Keratinocyte (primary cell): Measurements from ENCODE around the gene HPS1. TPM values are rescaled to one million over a fixed set of nuclear protein-coding genes. Genes with fewer than 3 reads are reported as not detected.

Source experiments
- DNase-seq: peaks from one replicate; pipeline ENCODE4 v3.0.0-alpha.2; 2011; ENCODE audit warnings: low read depth, missing footprints, low spot score
- FAIRE-seq: peaks from 2 replicates; lab custom pipeline; 2011; peaks lifted over from hg19 to GRCh38; lab: Jason Lieb, UNC
- H2AFZ ChIP-seq: 2 replicates; pipeline ENCODE4 v1.6.0; 2012; ENCODE audit warnings: low read length, control low read depth, inconsistent platforms; ENCODE audit not compliant: control insufficient read depth
- H3K27ac ChIP-seq: 2 replicates; pipeline ENCODE4 v1.5.1; 2011; ENCODE audit warnings: low read length; ENCODE audit not compliant: control insufficient read depth, insufficient read depth
- H3K27me3 ChIP-seq: 3 replicates; pipeline ENCODE4 v1.6.0; 2011; ENCODE audit warnings: low read length; ENCODE audit not compliant: control insufficient read depth, insufficient read depth; ENCODE audit errors: extremely low read depth
- H3K36me3 ChIP-seq, 2 experiments: 2 replicates in 1 of 2; 3 replicates in 1 of 2; pipeline ENCODE4 v1.5.1; 2011; ENCODE audit warnings: low read length in 2 of 2, mild to moderate bottlenecking in 1 of 2; ENCODE audit not compliant: control insufficient read depth in 2 of 2, insufficient read depth in 2 of 2; ENCODE audit errors: extremely low read depth in 1 of 2
- H3K4me1 ChIP-seq: 3 replicates; pipeline ENCODE4 v1.5.1; 2011; ENCODE audit warnings: low read length; ENCODE audit not compliant: control insufficient read depth, insufficient read depth; ENCODE audit errors: extremely low read depth
- H3K4me2 ChIP-seq: 3 replicates; pipeline ENCODE4 v1.6.0; 2011; ENCODE audit warnings: low read depth, low read length; ENCODE audit not compliant: control insufficient read depth, insufficient read depth; ENCODE audit errors: extremely low read depth
- H3K4me3 ChIP-seq, 3 experiments: fragments of 200-600 bp in 1 of 3; sonication (generic) in 1 of 3; 2 replicates in 2 of 3; 3 replicates in 1 of 3; pipeline ENCODE4 v1.5.1; 2011 to 2016; ENCODE audit warnings: low read length in 3 of 3, mild to moderate bottlenecking in 3 of 3, control low read depth in 2 of 3, inconsistent platforms in 1 of 3, low read depth in 1 of 3, mixed read lengths in 1 of 3, mixed run types in 1 of 3, moderate library complexity in 1 of 3; ENCODE audit not compliant: control insufficient read depth in 2 of 3, insufficient read depth in 2 of 3; ENCODE audit errors: extremely low read depth in 1 of 3
- H3K79me2 ChIP-seq: 2 replicates; pipeline ENCODE4 v1.6.0; 2012; ENCODE audit warnings: low read length; ENCODE audit not compliant: control insufficient read depth, insufficient read depth
- H3K9ac ChIP-seq: 3 replicates; pipeline ENCODE4 v1.6.0; 2011; ENCODE audit warnings: low read length; ENCODE audit not compliant: control insufficient read depth, insufficient read depth; ENCODE audit errors: extremely low read depth
- H3K9me1 ChIP-seq: 3 replicates; pipeline ENCODE4 v1.6.0; 2011; ENCODE audit warnings: low read length; ENCODE audit not compliant: control insufficient read depth, insufficient read depth; ENCODE audit errors: extremely low read depth
- H3K9me3 ChIP-seq: 2 replicates; pipeline ENCODE4 v1.5.1; 2012; ENCODE audit warnings: low read depth, low read length; ENCODE audit not compliant: control insufficient read depth
- H4K20me1 ChIP-seq: 3 replicates; pipeline ENCODE4 v1.6.0; 2011; ENCODE audit warnings: low read length; ENCODE audit not compliant: control insufficient read depth, insufficient read depth; ENCODE audit errors: extremely low read depth
- CTCF ChIP-seq, 3 experiments: IDR thresholded peaks in 1 of 3; conservative IDR thresholded peaks in 1 of 3; optimal IDR thresholded peaks in 1 of 3; 2 replicates in 2 of 3; 3 replicates in 1 of 3; pipeline versions ENCODE3 to v1.5.1; 2011; ENCODE audit warnings: low read length in 3 of 3, mild to moderate bottlenecking in 3 of 3, moderate library complexity in 2 of 3, control low read depth in 1 of 3, inconsistent platforms in 1 of 3; ENCODE audit not compliant: insufficient read depth in 2 of 3; ENCODE audit errors: extremely low read depth in 1 of 3
- EZH2 ChIP-seq: IDR thresholded peaks from one replicate; pipeline ENCODE4 v1.6.1; 2012; ENCODE audit warnings: inconsistent platforms, mild to moderate bottlenecking, low read length, moderate library complexity
- dilution Hi-C: fragments of 300-500 bp; cut with MboI; formaldehyde crosslinking; loops from one replicate; pipeline ENCODE4 v1.7.0; 2020; ENCODE audit warnings: low sequenced_read_pairs; ENCODE audit not compliant: extremely low pct_ligation_motif_present
- polyA plus RNA-seq, 5 experiments: library from polyadenylated mRNA; depleted of rRNA in 3 of 5; stranded (reverse) in 3 of 5; stranded (forward) in 1 of 5; unstranded in 1 of 5; fragments of >200 nt; gene quantifications; 1 replicate in 1 of 5; 2 replicates in 3 of 5; 3 replicates in 1 of 5; pipeline versions ENCODE4 v1.2.1 to v1.2.3, GENCODE V29; 2011 to 2012; ENCODE audit warnings: missing spikeins in 2 of 5, low read depth in 1 of 5, low replicate concordance in 1 of 5

HPS1 gene
- polyA plus RNA-seq, 1 donor (not counting 4 experiments of a cell fraction or from before 2014, with no cell fraction given), result 39.4 TPM

DNA sequence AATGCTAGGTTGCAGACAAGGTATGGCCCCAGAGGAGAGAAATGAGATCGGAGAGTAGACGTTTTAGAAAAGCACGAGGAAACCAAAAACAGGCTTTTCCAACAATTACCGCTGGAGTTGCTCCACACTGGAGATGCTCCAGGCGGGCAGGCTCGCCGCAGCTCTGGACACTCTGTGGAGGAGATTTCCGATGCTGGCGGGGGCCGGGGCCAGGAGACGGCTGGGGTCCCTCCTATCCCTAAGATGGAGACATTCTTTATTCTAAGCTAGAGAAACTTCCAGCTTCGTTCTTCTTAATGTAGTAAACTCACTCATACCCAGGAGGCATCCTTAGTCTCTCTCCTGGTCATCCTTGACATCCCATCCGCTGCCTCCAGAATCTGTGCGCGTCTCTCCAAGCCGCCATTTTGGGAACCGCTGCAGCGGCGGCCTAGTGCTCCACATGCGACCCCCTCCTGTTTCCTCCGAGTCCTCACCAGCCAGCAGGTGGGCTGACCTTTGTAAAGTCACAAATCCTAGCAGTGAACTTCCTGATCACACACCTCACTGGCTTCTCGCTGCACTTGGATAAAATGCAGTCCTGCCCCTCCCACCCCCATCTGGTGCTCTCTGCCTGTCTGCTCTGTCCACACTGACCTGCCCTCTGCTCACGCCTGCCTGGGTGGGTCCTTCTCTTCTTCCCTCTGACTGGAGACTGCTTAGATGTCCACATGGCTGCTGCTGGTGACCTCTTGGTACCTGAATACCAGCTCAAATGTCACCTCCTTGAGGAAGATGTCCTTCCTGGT lies 43.6 kb downstream of the HPS1 start:
- H3K4me1 ChIP-seq, result peaks cover 13% of the 10 kb centered on the region
- FAIRE-seq (no peak), DNase-seq (no peak)
- H3K27ac ChIP-seq, result no peak overlapping the region
- TF ChIP-seq EZH2 (no peak), CTCF (optimal IDR thresholded peaks at IDR 0.05 in 1 of 3, IDR thresholded peaks at IDR 0.05 in 1 of 3, conservative IDR thresholded peaks at IDR 0.05 in 1 of 3; ENCODE audit: extremely low read depth in 1 of 3, insufficient read depth in 2 of 3, low read length in 3 of 3) (no peak)
- no peaks in the 10 kb centered on the region for H3K79me2 ChIP-seq
- no peaks in the 10 kb centered on the region for H3K9me3 ChIP-seq
- H3K27me3 ChIP-seq, result no peaks in the 10 kb centered on the region
- no peaks in the 10 kb centered on the region for H3K36me3 ChIP-seq
- no peaks in the 10 kb centered on the region for H4K20me1 ChIP-seq
- no peak overlapping the region for H3K9ac ChIP-seq
- dilution Hi-C loops, result no loop called here
- no peaks in the 10 kb centered on the region for H3K9me1 ChIP-seq
- H3K4me3 ChIP-seq, result no peak overlapping the region
- no peak overlapping the region for H3K4me2 ChIP-seq
- H2AFZ ChIP-seq, result no peak overlapping the region

DNA sequence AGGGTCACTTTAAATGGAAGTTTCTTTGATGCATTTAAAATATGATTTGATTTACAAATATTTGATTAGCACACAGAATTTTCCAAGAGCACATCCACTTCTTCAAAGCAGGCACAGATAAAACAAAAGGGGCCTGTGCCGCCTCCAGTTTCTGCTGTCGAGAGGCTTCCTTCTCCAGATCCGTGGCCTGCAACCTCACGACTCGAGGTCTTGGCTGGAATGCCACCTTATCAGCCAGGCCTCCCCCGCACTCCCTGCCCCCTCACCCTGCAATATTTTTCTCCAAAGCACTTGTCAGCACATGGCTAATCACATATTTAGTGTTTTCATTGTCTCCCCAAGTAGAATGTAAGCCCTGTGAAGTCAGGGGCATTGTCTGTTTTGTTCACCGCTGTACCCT lies 44.3 kb downstream of the HPS1 start:
- Histone ChIP-seq H3K9me1 (no peaks in the 10 kb centered on the region), H3K4me1 (peaks cover 13% of the 10 kb centered on the region), H3K4me2 (no peak overlapping the region), H3K79me2 (no peaks in the 10 kb centered on the region), H3K27ac (no peak overlapping the region), H3K36me3 (no peaks in the 10 kb centered on the region), H3K9me3 (no peaks in the 10 kb centered on the region), H4K20me1 (no peaks in the 10 kb centered on the region), H3K27me3 (no peaks in the 10 kb centered on the region), H2AFZ (no peak overlapping the region), H3K4me3 (no peak overlapping the region), H3K9ac (no peak overlapping the region)
- dilution Hi-C loops, result no loop called here
- FAIRE-seq, result no peak
- no peak for DNase-seq
- TF ChIP-seq EZH2 (no peak), CTCF (optimal IDR thresholded peaks at IDR 0.05 in 1 of 3, IDR thresholded peaks at IDR 0.05 in 1 of 3, conservative IDR thresholded peaks at IDR 0.05 in 1 of 3; ENCODE audit: extremely low read depth in 1 of 3, insufficient read depth in 2 of 3, low read length in 3 of 3) (no peak)
